GM23248 (cell line): ENCODE results near the gene MYO1D.

Source experiments
- EZH2 ChIP-seq: fragments of 200-600 bp; sonication (generic); IDR thresholded peaks from 2 replicates; pipeline ENCODE4 v1.6.1; 2018; ENCODE audit warnings: antibody characterized with exemption, mild to moderate bottlenecking; ENCODE audit not compliant: insufficient read depth, poor library complexity, severe bottlenecking
- EZH2phosphoT487 ChIP-seq: fragments of 200-600 bp; sonication (generic); IDR thresholded peaks from 2 replicates; pipeline ENCODE4 v1.6.1; 2018; ENCODE audit warnings: antibody characterized with exemption, moderate library complexity, mild to moderate bottlenecking, low read depth; ENCODE audit not compliant: insufficient read depth

- TF ChIP-seq EZH2 (no peak), EZH2phosphoT487 (no peak)
These were observed 22.0 kb downstream of the MYO1D start for GRCh38 chr17:32854832-32855389.
